Measurements from ENCODE around the gene HSD17B11.

DNA sequence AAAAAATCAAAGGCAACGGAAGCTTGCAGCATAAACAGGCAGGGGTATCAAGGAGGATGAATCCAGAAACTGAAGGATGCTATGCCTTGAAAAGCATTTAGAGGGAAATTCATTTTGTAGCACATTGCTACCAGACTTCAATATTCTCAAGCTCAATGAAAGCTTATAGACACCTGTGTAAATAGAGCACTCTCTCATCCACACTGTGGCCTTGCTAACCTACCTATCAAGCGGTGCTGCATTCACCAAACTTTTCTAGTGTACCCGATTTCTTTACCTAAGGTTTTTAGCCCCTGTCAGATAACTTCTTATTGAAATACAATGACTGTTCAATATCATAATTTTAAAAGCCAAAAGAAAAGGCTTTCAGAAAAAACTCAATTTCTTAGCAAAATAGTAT is 48.1 kb downstream of the HSD17B11 start:
- TF ChIP-seq CTCF (IDR thresholded peaks at IDR 0.05), result no peak
- TF ChIP-seq POLR2A (IDR thresholded peaks at IDR 0.05), result no peak
